Measurements from ENCODE around the gene PHOX2B.

The PHOX2B gene

DNA sequence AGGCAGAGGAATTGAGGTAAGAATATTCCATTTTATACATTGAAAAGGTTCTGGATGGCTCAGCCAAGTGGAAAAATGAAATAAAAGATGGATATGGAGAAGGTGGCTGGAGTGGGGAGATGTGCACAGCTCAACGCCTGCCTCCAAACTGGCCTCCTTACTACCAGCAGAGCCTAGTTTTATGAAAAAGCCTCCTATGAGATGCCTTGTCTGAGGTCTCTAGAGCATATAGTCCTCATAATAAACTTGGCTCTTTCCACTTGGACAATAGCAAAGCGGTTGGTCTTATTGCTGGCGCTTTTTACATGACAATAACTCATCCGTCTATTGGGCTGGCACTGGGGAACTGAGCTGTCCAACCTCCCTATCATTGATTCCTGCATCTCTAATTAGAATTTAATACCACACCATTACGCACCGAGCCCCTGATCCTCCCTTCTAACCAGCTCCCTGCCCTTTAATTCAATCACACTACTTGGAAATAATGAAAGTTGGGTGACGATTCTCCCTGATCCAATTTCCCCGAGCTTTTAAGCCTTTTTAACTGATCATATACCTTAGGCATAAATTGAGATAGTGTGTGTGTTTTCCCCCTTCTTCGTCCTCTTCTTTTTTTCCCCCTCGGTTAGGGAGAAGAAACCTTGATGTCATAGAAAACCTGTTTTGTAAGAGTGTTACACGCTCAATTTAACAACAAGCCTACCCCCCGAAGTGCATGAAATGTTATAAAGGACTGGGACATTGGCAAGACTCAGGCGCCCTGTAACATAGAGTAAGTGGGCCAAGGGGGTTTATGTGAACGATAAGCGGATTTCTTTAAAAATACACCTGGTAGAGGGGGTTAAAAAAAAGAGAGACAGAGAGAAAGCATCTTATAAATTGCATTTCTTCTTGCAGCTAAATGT, at the start of gene PHOX2B:
Gene PHOX2B (minus strand): TSS at position 155 of the 905 bp plus-strand sequence. CDS start 115 bp downstream, at position 40.
- no peak for DNase-seq

DNA sequence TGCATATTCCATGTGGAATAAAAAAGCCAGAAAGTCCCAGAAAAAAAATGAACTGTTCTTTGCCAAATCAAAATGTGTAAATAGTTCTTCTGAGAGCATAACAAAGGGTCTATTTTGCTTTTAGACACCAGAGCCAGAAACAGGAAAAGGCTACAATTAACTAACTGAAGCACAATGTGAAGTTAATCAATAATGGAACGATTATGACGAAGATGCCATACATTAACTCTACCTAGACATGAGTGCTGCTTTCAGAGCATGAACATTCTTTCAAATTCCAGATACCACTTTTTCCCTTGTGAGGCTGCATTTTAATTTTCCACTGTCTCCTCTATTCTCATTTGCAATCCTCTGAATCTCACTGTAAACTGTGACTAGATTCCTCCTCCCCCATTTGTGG, 48.7 kb upstream of the PHOX2B start:
- no peak for DNase-seq

DNA sequence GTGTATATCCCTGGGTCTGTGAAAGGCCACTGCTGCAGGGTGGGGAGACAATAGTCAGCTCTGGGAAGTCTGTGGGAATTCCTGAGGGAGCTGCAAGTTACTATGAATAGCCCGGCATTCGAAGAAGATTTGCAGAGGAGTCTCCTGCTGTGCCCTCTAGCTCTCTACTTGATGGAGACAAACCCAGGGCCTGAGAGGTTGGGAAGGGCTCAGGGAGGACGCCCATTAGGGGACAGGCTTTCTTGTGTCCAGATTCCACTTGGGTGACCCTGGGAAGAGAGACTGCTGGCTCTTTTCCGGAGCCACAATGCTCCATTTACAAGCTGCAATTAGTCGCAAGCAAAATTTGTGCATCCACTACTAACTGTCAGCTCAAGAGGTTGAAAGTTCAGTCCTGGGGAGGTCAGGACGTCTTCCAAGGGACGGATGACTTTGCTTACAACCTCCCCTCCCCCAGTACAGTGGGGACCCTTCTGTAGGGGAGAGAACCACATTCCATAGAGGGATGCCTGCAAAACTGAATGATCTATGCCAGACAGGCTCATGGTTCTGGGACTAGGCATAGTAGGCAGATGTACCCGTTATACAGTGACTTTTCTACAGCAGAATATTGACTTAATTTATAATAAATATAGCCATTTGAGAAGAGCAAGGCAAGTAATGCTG, 48.2 kb upstream of the PHOX2B start:
- DNase-seq: no peak

DNA sequence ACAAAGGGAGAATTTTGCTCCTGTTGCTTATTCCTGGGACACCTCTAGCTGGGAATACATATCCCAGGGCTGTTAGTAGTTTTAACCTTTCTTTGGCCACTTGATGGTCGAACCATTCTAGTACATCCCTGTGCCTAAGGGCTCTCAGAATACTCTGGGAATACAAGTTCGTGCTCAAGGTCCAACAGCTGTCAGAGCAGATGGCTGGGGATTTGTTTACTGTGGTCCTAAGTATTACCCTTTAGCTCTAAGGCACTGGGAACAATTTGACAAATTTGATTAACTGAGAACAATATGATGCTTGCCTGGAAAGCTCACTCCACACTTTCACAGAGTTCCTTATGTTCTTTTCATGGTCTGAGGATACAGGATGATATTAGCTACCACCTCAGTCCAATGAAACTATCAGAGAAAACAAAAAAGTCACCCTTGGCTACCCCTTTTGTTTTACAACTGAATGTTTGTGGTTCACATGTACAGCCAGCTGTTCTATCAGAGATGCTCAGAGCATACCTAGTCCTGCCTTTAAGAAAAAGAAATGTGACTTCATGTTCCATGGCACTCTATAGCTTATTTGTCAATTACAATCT, 47.4 kb upstream of the PHOX2B start:
- no peak for DNase-seq

DNA sequence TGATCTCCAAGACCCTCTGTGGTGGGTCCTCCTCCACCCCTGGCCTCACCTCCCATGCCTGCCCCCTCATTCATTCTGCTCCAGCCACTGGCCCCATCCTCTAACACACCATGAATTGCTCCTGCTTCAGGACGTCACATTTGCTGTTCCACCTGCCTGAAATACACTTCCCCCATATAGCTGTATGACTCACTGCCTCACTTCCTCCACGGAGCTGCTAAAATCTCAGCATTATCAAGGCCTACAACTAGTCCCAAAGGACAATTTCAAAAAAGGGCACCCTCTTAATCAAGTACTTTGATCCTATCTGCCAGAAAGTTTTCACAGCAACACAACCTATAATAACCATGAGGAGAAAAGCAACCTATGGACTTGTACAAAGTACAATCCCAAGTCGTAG, 43.6 kb upstream of the PHOX2B start:
- DNase-seq: no peak

DNA sequence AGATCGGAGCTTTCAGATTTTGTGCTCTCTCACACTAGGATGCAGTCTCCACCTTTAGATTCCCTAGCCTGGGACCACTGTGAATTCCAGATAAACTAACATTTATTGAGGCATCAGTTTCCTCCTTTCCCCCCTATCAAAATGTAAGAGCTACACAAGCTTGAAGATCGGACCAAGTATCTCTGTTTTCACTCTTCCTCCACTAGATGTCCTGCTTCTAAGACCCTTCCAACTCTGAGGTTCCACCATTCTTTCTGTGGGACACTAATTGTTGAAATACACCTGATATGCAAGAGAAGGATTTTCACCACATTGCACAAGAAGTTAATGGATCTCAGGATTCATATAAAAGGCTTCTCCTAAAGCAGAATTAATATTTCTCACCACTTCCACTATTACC, 43.0 kb upstream of the PHOX2B start:
- DNase-seq: no peak

DNA sequence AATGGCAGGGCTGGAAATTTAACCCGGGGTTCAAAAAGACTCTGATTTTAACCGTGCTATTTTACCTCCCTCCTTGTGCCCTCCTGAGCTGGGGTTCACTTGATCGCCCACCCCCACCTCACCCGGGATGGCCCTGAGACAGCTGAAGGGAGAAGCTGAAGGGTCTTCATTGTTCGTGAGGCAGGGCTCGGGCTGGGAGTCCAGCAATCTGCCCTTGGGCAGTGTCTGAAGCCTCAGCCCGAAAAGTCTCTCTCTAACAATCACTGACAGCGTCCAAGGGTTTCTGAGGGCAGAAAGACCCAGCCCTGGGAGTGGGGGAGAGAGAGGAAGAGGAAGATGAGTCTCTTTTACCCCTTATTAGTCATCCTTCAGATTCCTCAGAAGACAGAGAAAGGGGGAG, 39.4 kb upstream of the PHOX2B start:
- no peak for DNase-seq

DNA sequence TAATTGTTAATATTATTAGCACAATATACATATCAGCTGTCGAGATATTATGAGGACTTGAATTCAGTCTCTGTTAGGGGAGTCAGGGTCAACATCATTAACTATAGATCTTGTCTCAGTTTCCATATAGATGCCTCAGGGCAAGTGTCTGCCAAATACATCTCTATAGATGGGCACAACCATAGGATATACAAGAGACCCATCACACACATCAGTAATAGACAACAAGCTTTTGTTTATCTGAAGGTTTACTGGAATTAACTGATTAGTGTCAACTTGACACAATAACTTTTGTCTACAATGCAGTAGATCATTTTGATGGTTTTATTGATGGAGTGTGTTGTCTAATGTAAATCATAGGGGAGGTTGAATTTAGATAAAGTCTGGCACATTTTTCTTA, 37.1 kb upstream of the PHOX2B start:
- DNase-seq: no peak

DNA sequence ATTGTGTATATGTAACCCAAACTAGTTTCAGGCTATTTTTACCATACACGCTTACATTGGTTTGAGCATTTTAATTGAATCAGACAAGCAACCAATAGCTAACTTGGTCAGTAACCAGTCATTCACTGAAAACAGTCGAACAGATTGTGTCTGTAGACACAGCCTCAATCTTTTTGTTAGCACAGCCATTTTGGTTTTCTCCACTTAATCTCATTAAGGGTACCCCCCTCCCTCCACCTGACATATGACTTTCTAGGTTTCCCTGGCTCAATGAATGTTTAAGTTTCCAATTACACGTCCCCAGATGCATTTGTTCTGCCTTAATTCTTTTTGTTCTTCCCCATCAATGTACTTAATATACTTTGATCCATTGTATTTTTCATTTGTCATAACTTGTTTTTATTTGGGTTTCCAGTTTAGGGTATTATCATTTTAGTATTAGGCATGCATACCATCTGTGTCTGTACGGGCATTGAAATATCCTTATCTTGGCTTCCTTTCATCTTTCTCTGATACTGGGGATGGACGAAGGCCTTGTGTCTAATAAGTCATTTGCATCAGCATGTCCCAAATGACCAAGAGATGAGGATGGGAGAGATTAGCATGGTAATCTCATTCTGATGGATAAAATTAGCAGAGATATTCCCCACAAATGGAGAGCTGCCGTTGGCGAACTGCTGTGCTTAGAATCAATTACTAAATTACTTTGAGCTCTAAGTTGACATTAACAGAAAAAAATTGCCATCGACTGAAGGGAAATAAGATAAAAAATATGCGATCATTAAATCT, 35.9 kb upstream of the PHOX2B start:
- DNase-seq: no peak

DNA sequence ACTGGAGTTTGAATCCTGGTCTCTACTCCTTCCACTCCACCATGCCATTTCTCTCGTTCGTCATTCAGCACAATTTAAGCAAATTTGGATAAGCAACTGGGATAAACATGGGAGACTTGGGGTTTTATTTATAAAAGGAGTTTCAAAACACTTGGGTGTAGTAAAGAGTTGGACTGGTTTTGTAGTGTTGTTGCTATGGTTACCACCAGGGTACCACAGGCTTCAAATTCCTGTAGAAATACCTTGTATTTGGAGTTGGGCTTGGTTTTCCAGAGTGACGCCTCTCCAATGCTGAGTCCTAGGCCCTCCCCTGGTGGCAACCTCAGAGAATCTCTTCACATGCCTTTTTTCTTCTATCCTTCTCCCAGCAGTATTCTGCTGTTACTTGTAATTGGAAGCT, 27.9 kb upstream of the PHOX2B start:
- DNase-seq: no peak

DNA sequence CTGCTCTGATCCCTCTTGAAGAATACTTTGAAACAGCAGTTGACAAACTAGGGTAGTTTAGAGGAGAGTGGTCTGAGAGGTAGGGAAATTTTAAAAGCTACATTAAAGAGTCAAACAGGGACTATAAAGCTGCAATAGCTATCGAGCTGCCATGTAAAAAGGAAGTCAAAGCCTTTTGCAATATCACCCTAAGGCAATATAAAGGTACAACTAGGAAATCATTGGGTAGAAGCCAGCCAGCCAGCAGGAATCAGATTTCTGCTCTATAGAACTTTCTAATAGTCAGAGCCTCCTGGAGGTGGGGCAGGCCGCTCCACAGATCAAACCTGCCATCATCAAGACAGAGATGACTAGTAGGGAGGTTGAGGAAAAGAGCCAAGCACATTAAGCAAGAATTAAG, 15.2 kb upstream of the PHOX2B start:
- no peak for DNase-seq

DNA sequence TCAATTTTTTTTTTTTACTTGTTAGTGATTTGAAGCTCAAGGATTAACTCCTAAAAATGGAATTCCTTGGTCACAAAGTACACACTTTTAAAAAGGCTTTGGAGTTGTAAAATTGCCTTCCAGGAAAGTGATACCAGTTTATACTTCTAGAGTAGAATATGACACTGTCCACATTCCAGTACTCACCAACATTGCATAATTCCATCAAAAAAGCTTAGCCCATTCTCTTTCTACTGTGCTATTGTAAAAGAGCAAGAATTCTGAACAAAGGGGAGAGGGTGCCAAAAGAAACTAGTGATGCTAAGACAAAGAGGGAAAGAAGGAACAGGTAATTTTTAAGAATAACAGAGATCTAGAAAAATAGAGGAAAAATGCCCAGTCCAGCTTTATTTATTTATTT, 10.4 kb upstream of the PHOX2B start:
- DNase-seq: no peak

DNA sequence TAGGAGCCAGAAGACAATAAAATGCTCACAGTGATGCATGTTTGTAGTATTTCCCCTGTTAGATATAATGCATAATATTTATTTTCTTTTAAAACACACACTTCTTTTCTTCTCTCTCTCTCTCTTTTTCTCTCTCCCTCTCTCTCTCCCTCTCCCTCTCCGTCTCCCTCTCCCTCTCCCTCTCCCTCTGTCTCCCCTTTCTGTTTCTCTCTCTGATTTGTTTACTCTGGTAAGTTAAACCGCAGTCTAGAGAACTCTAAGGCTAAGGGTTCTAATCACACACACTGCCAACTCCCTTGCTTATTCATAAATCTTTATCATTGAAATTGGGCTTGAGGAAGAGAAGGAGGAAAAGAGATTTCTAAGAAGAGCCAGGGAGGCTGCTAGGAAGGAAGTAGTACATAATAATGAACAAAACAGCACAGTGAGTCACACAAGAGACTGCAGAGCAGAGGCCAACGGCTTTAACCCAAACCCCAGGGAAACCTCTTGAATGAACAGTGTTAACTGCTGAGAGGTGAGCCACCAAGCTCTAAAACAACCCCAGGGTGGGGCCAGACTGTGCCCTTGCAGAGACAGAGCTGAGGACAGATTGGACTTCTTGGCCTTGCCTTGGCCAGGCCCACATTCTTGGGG, 9.1 kb upstream of the PHOX2B start:
- DNase-seq: no peak

DNA sequence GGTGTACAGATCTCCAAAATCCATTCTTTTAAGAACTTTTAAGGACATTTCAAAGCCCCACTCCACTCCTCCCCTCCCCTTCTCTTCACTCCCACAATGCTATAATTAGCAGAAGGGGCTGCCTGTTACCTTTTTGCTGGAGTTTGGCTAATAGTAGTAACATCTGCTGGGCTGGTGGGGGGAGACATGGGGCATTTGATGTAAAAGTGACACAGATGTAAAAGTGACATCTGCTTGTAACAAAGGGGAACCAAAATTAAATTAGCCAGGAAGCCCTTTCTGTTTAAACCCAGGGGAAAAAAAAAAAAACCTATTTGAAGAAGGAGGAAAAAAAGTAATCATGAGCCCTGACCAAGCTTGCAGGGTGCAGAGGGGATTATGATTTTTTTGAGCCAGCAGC, 5.4 kb upstream of the PHOX2B start:
- no peak for DNase-seq

DNA sequence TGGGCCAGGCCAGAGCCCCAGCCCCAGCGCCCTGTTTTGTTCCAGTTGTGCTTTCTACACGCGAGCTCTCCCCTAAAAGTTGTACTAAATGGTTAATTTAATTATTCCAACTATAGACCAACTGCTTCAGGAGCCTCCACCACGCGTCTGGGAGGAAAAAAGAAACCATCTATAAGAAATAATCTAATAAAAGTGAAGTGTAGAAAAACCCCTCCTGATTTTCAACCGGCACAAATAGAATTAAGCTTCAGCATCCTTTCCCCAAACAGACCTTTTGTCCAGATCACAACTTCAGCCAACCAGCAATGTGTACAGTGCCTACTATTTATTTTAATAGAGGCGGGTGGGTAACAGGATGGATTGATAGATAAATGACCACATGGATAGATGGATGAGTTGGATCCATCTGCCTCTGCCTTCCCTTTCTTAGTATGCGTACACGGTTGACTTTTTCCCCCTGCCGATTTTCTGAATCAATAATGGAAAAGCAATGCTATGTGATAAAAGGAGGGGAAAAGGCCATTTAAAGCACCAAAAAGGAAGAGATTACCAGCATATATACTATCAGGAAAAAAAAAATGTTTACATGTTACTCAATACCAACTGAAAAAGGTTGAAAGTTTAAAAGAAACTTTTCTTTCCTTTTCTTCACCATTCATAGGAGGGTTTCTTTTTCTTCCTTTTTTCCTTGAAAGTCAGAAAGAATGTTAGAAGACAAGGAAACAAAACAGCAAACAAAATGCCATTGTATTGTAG, 3.7 kb upstream of the PHOX2B start:
- DNase-seq: no peak

DNA sequence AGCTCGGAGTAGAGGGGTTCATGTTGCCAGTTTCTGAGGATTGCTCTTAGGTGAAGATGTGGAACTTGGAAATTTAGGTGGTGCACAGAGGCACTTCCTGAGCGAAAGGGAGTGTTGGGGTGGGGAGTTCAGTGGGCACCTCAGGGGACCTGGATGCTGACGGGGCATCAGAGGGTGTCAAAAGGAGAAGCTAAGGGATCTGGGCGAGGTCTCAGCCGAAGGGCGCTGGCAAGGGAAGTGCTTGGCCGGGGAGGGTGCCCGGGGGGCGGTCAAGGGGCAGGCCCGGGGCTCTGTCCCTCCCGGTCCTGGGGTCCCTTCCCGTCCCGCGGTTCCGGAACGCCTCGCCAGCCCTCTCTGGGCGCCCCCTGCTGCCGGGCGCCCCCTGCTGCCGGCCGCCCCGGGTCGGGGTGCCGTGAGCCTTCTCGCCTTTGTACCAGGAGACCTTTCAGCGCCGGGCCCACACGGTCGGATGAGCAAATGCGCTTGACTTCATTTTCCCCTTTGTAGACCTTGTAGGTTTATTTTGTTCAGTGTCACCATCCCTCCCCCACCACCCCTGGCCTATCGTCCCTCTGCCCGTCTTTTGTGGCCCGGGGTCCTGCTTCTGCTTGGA, 3.0 kb upstream of the PHOX2B start:
- no peak for DNase-seq

DNA sequence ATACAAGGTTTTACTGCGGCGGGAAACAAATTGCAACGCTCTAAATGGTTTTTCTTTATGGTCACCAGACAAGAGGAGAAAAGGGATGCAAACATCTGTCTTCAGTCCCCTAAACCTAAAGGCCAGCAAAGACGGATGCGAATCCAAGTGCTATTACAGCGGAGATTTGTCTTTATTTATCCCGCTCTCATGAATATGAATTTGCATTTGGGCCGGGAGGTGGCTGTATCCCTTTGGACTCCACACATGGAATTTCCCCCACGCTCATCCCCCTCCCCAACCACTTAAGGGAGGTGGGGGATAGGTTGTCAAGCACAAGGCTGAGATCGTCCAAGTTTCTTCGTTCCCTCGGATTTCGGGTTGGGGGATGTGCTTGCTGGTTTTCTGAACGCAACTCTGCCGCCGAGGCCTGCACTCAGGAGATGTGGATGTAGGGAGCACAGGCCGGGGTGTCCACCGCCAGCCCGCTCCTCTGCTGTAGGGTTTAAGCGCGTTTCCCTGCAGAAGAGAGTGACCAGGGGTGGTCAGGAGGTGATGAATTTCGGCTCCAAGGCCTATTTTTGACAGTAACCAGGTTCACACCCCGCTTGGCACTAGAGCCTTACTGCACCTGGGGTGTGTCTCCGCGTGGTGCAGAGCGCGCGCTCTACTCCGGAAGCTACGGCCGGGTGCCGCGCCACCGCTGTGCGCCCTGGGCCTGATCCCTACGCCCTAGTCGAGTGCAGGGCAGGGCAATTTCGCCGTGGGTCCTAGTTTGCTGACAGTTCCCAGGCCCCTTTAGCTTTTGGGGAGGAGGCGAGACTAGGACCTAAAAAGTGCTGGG, 2.3 kb upstream of the PHOX2B start:
- DNase-seq: no peak

DNA sequence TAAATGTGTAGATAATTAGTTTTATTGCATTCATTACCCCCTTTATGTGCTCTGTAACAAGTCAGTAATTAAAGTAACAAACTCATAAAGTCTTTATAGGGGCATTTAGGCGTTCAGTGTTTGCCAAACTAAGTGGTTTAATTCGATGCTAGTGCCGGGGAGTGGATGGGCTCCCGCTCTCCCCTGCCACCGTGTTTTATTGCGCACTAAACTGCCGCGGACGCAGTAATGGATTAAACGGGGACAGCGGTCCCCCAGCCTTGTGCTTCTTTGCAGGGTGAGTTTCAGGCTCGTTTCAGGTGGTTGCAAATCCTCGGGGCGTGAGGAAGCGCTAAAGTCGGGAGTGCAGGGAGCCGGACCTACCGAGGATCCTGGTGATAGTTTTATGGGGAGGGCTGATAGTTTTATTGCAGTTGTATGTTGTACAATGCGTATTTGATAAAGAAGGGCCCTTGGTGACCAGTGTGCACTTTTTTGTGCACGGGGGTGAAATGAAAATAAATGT, 1.6 kb upstream of the PHOX2B start:
- DNase-seq: no peak

DNA sequence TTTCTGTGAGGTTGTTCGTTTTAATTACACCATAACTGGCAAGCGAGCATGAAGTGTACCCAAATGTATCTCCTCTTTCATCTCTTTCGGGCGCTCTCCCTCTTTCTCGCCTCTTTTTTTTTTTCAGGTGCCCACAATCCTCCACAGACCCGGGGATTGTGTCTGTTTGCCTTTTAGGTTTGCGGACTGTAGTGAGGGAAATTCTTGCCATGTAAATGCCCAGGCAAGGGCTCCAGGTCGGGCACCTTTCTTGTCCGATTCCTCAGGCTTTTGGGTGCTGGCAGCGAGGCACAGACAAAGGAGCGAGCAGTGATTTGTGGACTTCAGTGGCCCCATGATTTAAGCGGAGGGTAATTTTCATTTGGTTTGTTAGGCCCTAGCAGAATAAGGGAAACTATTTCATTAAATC, 1.1 kb upstream of the PHOX2B start:
- no peak for DNase-seq

DNA sequence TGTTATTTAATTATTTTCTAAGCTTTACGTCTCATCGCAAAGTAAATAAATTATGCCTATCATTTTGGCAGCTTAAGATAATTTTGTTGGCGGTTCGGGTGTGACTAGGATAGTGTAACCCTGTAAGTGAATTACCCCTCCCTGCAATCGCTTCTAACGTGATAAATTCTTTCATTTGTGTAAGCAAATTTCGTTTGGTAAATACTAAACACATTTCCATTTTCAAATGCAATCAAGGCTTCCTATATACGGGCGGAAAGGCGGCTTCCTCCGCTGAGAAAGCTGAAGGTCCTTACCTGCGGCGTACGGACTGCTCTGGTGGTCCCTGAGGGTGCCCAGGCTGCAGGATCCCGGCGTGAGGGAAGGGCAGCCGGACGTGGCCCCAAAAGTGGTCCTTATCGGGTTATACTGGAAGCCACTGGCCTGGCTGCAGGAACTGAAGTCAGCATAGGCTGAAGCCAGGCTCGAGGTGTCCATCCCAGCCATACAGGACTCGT, 403 bp downstream of the PHOX2B start:
- DNase-seq: no peak
